Thymus (tissue), 11 donors: Measurements from ENCODE around the gene PDS5A. TPM values are rescaled to one million over a fixed set of nuclear protein-coding genes. Genes with fewer than 3 reads are reported as not detected.
A peak's percentile ranks its signal among the peaks of the same experiment; 100 is the strongest.
"Not testable (repeated sequence)": the region's sequence is repeated elsewhere in the genome, so short reads cannot be mapped to it uniquely, and the experiment has no call there.

ENCODE experiments used
- DNase-seq, 9 donors: peaks; one replicate each; pipeline ENCODE4 v3.0.0-alpha.2; 2013; ENCODE audit warnings: low spot score in 9 of 9, low read depth in 6 of 9, missing footprints in 1 of 9
- H3K27ac ChIP-seq, 2 donors: one replicate each; pipeline ENCODE4 v1.5.1; 2013; ENCODE audit warnings: control low read depth in 1 of 2, low read depth in 1 of 2, low read length in 1 of 2, mild to moderate bottlenecking in 1 of 2, moderate library complexity in 1 of 2
- H3K27me3 ChIP-seq, 2 donors: one replicate each; pipeline ENCODE4 v1.5.1; 2013; ENCODE audit warnings: low read length in 1 of 2; ENCODE audit not compliant: control insufficient read depth in 2 of 2, insufficient read depth in 1 of 2
- H3K36me3 ChIP-seq, 2 donors: one replicate each; pipeline ENCODE4 v1.5.1; 2013; ENCODE audit warnings: low read length in 1 of 2, mild to moderate bottlenecking in 1 of 2, moderate library complexity in 1 of 2; ENCODE audit not compliant: control insufficient read depth in 2 of 2, insufficient read depth in 2 of 2
- H3K4me1 ChIP-seq, 2 donors: one replicate each; pipeline ENCODE4 v1.5.1; 2013; ENCODE audit warnings: low read length in 2 of 2; ENCODE audit not compliant: control insufficient read depth in 2 of 2, insufficient read depth in 2 of 2
- H3K4me3 ChIP-seq, 2 donors: one replicate each; pipeline ENCODE4 v1.5.1; 2013; ENCODE audit warnings: low read length in 2 of 2, control low read depth in 1 of 2, mild to moderate bottlenecking in 1 of 2
- H3K9me3 ChIP-seq, 2 donors: one replicate each; pipeline ENCODE4 v1.5.1; 2013; ENCODE audit warnings: low read length in 1 of 2, mild to moderate bottlenecking in 1 of 2; ENCODE audit not compliant: control insufficient read depth in 2 of 2, insufficient read depth in 1 of 2
- WGBS: extraction: QIAGEN DNeasy Blood & Tissue Kit; methylation state at CpG from one replicate; pipeline ENCODE4 v1.1.7; 2013; 5-methylcytosine and 5-hydroxymethylcytosine counted together
- polyA plus RNA-seq: library from polyadenylated mRNA; stranded (reverse); fragments of 200-250 nt; gene quantifications from one replicate; pipeline ENCODE4 v1.2.3, GENCODE V29; 2013
- total RNA-seq: library from RNA; stranded (reverse); fragments of 120-200 nt; gene quantifications from one replicate; pipeline ENCODE4 v1.2.4, GENCODE V29; 2013
- donor health status: healthy.

The PDS5A gene
- total and polyA plus RNA-seq, 2 donors: 40.0 to 60.7 TPM

- H3K27ac ChIP-seq, H3K4me1 ChIP-seq, H3K4me3 ChIP-seq, H3K9me3 ChIP-seq, H3K27me3 ChIP-seq, DNase-seq: not testable (repeated sequence)
- peaks cover 64 to 92% of the 10 kb centered on the region in 2 donors for H3K36me3 ChIP-seq
- WGBS: over 99% methylated on average over 11 of the region's 11 CpGs
These were observed 139.3 kb downstream of the PDS5A start for GRCh38 chr4:39838431-39838830.

- H3K4me3 ChIP-seq: no peak overlapping the region
- H3K4me1 ChIP-seq: no peaks in the 10 kb centered on the region
- peaks cover 52 to 77% of the 10 kb centered on the region in 2 donors for H3K36me3 ChIP-seq
- no peak for DNase-seq
- H3K9me3 ChIP-seq: no peaks in the 10 kb centered on the region
- WGBS: 94% methylated on average over 1 of the region's 1 CpG
- H3K27me3 ChIP-seq: no peaks in the 10 kb centered on the region
- no peak overlapping the region for H3K27ac ChIP-seq
These were observed 143.4 kb downstream of the PDS5A start for GRCh38 chr4:39834269-39834668.

GRCh38 chr4:39825741-39826231, 151.9 kb downstream of the PDS5A start:
- no peak for DNase-seq
- WGBS: 95% methylated on average over 7 of the region's 7 CpGs
- Histone ChIP-seq H3K4me1 (no peaks in the 10 kb centered on the region), H3K27ac (no peak overlapping the region), H3K36me3 (peaks cover 18 to 61% of the 10 kb centered on the region in 2 donors), H3K4me3 (no peak overlapping the region), H3K9me3 (no peaks in the 10 kb centered on the region), H3K27me3 (no peaks in the 10 kb centered on the region)

- H3K4me3 ChIP-seq: no peak overlapping the region
- DNase-seq: peak in 1 of 9 donors; percentile 13
- no peaks in the 10 kb centered on the region for H3K4me1 ChIP-seq
- no peaks in the 10 kb centered on the region for H3K9me3 ChIP-seq
- no peaks in the 10 kb centered on the region for H3K27me3 ChIP-seq
- peaks cover 16 to 58% of the 10 kb centered on the region in 2 donors for H3K36me3 ChIP-seq
- 95% methylated on average over 3 of the region's 3 CpGs for WGBS
- no peak overlapping the region for H3K27ac ChIP-seq
These were observed 152.6 kb downstream of the PDS5A start for GRCh38 chr4:39825090-39825489.

GRCh38 chr4:39823191-39823590, 154.5 kb downstream of the PDS5A start:
- Histone ChIP-seq H3K27me3 (no peaks in the 10 kb centered on the region), H3K4me1 (no peaks in the 10 kb centered on the region), H3K9me3 (no peaks in the 10 kb centered on the region), H3K36me3 (peaks cover 9 to 44% of the 10 kb centered on the region in 2 donors), H3K4me3 (no peak overlapping the region), H3K27ac (no peak overlapping the region)
- DNase-seq: no peak
- 97% methylated on average over 2 of the region's 2 CpGs for WGBS

GRCh38 chr4:39822662-39823061, 155.0 kb downstream of the PDS5A start:
- Histone ChIP-seq H3K27me3 (no peaks in the 10 kb centered on the region), H3K27ac (no peak overlapping the region), H3K4me3 (no peak overlapping the region), H3K36me3 (peaks cover 9 to 38% of the 10 kb centered on the region in 2 donors), H3K9me3 (no peaks in the 10 kb centered on the region), H3K4me1 (no peaks in the 10 kb centered on the region)
- no peak for DNase-seq

GRCh38 chr4:39821951-39822350, 155.8 kb downstream of the PDS5A start:
- Histone ChIP-seq H3K36me3 (peaks cover 9 to 33% of the 10 kb centered on the region in 2 donors), H3K4me3 (no peak overlapping the region), H3K27ac (no peak overlapping the region), H3K4me1 (no peaks in the 10 kb centered on the region), H3K9me3 (no peaks in the 10 kb centered on the region), H3K27me3 (no peaks in the 10 kb centered on the region)
- no peak for DNase-seq
- WGBS: 97% methylated on average over 9 of the region's 9 CpGs

GRCh38 chr4:39820186-39820585, 157.5 kb downstream of the PDS5A start:
- Histone ChIP-seq H3K4me3 (no peak overlapping the region), H3K27me3 (no peaks in the 10 kb centered on the region), H3K27ac (no peak overlapping the region), H3K36me3 (peaks cover 8 to 24% of the 10 kb centered on the region in 2 donors), H3K9me3 (no peaks in the 10 kb centered on the region), H3K4me1 (no peaks in the 10 kb centered on the region)
- 96% methylated on average over 5 of the region's 5 CpGs for WGBS
- DNase-seq: no peak

- Histone ChIP-seq H3K36me3 (peaks cover 7 to 17% of the 10 kb centered on the region in 2 donors), H3K9me3 (peaks cover 0 to 11% of the 10 kb centered on the region in 2 donors), H3K27ac (no peak overlapping the region), H3K27me3 (no peaks in the 10 kb centered on the region), H3K4me1 (no peaks in the 10 kb centered on the region), H3K4me3 (no peak overlapping the region)
- no peak for DNase-seq
- WGBS: 98% methylated on average over 5 of the region's 5 CpGs
These were observed 159.1 kb downstream of the PDS5A start for GRCh38 chr4:39818646-39819045.
